HG02943 (cell line): ENCODE results near the gene ITGB2.
A peak's percentile ranks its signal among the peaks of the same experiment; 100 is the strongest.

Experiments used
- ATAC-seq: cut with Tn5 transposase; IDR thresholded peaks from one replicate; pipeline ENCODE4 v1.9.1; 2021; ENCODE audit warnings: mild to moderate bottlenecking, low read depth, moderate library complexity; ENCODE audit not compliant: unreplicated experiment

Gene ITGB2

DNA sequence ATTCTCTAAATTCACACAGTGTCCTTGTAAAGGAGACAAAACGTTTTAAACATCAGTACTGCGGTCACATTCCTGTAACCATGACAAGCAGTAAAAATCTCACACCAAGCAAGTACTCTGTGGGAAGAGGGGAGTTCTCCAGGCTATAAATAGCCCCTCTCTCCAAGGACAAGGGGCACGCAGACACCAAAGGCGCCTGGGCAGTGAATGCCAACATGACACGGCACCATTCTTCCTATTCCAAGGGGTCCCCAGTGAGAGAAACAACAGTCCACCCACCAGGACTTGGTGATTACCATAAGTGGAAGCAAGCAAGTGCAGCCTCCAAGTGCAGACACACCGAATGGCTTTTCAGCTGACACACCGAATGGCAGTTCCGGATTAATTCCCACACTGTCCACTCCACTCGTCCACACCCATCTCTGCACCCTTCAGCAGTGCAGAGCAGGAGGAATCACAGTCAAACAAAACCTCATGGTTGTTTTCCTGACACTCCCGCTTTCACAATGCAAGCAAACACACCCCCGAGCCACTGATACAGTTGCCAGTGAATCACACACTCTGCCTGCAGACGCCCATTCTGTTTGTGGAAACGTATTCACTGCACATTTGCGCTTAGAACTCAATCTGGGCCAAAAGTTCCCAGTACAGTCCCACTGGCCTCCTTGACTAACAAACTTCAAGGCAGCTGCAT is 49.0 kb downstream of the ITGB2 start:
- ATAC-seq = no peak

DNA sequence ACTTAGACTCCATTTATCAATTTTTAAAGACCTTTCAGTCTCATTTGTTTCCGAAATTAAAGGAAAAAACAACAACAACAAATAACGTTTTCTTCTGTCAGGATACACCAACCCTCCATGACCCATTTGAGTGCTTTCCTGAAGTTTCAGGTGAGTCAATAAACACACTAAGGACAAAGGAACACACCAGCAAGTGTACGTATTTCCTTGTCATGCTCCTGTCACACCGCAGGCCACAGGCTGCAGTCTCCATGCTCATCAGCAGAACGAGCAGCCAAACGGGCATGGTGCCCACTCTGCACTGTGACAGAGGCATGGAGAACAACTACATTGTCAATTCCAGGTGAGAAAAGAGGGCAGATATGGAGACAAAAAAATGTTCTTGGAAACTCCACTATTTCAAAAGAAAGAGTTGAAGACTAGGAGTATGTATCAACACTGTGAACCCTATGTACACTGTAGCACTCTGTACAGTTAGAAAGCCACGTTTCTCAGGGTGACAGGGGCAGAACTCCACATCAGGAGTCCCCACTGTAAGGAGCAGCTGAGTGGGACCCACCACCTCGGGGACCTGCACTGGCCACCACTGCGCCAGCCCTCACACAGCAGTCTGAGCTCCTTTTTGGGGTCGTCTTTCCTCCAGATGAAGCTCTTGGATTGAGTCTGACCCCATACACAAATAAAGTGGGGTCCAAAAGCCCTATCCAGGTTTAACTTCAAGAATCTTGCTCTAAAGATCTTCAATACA is 49.8 kb downstream of the ITGB2 start:
- no peak for ATAC-seq

DNA sequence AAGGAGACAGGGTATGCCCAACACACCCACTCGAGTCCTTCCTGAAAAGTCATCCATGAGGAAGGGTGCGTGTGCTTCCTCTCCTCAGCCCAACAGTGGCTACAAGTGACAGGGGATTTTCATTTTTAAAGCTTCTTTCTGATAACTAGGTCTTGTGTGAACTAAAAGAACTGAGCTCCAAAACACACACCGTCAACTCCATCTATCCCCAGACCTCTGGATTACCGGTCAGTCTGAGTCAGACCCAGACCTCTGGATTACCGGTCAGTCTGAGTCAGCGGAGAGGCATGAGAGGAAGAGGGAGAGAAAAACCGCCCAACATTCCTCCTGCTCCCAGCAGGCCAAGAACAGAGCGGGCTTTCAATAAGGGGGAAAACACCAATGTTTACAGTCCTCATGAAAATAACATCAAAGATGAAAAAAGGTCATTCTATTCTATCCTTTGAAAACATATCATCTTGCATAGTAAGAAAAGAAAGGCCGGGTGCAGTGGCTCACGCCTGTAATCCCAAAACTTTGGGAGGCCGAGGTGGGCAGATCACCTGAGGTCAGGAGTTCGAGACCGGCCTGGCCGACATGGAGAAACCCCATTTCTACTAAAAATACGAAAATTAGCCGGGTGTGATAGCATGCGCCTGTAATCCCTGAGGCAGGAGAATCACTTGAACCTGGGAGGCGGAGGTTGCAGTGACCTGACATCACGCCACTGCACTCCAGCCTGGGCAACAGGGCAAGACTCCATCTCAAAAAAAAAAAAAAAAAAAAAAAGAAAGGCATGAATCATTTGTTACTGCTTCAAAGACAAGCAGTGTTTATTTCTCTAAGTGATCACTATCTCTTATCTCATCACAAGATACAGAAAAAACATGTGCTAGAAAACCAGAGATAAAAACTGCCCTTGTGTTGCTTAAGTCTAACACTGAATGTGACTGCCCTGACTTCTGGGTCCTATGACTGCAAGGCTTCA is 50.6 kb downstream of the ITGB2 start:
- no peak for ATAC-seq

GRCh38 chr21:44868707-44869106 is 52.0 kb downstream of the ITGB2 start:
- no peak for ATAC-seq

DNA sequence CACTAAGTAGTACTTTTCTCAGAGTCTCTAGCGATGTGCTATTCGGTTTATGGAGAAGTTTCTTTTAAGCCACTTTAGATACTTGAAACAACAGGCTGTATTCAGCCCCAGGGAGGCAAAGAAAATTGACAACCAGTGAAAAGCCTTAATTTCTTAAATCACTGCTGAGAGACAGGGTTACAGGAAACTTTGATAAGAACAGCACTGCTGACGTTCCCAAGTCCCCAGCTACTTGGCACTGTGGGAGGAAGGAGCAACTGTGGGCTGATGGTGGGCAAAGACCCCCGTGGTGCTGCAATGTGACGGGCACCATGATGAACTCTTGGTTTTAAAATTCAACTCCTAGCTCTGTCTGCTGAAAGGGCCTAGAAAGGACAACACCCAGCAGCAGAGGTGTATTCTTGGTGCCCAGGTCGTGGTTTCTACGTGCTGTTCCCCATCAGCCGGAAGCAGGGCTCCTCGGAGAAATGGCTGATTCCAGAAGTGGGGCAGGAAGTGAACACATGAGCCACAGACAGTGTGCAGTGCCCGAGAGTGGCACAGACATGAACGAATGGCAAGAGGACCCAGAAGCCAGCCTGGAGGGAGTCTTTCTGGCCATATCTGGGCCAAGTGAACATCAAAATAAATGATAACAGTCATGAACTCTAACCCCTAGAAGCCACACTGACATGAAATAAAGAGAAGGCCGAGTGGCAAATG is 52.5 kb downstream of the ITGB2 start:
- no peak for ATAC-seq

DNA sequence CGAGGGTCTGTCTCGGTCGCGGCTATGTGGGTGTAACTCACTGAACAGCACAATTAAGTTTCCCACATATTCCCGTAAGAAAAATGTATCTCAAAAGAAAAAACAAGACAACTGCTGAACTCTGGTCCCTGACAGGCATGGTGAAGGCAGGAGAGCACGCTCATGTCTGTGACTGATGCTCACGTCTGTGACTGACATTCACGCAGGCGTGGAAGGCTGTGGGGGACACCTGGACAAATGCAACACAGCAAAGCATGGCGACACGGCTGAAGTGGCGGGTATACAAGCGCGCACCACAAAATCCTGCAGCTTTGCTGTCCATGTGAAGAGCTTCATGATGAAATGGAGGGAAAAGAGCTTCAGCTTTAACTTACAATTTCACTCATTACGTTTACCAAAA is 53.2 kb downstream of the ITGB2 start:
- no peak for ATAC-seq

DNA sequence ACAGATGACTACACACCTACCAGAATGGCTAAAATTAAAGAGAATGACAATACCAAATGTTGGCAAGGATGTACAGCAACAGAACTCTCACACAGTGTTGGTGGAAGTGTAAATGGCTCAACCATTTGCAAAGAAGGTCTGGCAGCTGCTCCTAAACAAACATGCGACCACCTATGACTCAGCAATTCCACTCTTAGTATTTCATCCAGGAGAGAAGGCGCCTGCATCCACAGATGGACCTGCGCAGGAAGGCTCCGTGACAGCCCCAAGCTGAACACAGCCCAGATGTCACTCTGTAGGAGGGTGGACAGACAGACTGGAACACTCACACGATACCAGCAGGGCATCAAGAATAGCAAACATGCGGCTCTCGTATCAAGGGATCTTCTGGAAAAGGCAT is 53.9 kb downstream of the ITGB2 start:
- ATAC-seq = no peak

- peak; percentile 71 for ATAC-seq
Observed at GRCh38 chr21:44865561-44866280, 55.0 kb downstream of the ITGB2 start.

DNA sequence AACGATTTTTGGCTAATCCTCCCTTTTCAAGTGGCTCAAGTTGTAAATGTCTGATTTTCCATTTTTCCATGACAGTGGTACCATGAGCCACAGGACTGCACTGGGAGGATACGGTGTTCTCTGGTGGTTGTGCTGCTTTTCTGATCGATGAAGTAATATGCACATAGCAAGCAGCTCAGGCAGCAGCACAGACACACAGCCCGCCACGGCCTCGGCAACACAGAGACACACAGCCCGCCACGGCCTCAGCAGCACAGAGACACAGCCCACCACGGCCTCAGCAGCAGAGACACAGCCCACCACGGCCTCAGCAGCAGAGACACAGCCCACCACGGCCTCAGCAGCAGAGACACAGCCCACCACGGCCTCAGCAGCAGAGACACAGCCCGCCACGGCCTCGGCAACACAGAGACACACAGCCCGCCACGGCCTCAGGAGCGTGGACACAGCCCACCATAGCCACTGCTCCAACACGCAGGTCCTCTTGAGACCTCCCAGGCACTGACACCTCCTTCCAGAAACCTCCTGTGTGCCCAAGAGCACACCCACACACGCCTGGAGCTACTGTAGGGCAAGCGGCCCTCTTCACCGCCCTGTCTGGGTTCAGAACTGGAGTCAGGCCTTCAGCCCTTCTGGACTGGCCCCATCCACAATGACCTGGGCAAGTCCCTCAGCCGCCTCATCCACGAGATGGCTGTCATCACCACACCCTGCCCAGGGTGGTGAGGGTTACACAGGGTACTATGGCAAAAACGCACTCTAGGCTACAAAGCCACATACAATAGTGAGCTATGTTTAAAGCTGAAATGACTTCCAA is 57.6 kb downstream of the ITGB2 start:
- no peak for ATAC-seq

DNA sequence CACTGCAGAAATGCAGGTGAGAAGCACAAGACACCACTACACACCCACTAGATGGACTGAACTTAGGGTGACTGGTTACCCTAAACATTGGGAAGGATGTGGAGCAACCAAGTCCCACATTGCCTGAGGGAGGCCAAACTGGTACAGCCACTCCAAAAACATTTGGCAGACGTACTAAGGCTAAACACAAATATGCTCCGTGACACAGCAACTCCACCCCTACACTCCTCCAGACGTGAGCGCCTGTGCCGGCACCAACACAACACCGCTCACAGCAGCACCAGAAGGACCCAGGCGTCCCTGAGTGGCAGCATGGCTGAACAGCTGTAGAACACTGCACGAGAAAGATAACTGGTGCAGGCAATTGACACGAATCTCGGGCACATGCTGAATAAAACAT is 61.9 kb downstream of the ITGB2 start:
- ATAC-seq = no peak

DNA sequence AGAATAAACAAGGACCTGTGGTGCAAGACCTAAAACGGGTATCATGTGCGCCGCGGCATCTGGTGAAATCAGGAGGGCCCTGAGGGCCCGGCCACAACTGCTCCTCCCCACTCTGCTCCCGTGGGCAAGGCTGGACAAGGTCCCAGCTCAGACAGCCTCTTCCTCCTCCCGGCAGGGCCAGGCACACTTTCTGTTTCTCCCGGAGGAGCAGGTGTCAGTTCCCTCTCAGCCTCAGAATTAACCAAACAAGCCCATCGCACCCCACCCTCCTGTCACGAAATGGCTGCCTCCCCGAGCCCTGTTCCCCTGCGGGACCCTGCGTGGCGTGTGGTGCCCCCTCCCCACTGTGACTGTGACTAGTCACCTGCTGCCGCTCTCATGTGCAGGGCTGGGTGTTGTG is 62.4 kb downstream of the ITGB2 start:
- ATAC-seq = no peak

DNA sequence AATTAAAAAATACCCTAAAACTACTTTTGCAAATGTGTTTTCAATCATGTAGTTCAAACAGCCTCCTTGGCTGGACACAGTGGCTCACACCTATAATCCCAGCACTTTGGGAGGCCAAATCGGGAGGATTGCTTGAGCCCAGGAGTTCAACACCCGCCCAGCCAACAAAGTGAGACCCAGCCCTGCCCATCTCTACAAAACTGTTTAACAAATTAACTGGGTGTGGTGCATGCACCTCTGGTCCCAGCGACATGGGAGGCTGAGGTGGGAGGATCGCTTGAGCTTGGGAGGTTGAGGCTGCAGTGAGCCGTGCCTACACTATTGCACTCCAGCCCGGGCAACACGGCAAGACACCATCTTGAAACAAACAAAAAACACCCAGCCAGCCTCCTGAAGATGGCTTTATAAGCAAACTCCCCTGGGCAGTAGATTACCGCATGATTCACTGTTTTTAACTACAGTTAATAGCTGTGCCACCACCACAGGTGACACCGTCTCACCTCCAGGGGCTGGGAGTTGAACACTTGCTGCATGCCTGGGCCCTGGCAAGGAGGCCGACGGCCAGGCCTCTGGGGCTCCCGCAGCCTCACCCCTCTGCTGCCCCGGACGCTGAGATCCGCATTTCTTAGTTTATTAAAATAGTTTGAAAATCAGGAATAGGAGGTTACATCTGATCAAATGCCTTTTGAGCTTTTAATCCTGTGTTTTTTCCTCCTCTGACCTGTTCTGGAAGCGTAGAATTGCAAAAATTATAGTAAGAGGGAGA is 63.4 kb downstream of the ITGB2 start:
- no peak for ATAC-seq

DNA sequence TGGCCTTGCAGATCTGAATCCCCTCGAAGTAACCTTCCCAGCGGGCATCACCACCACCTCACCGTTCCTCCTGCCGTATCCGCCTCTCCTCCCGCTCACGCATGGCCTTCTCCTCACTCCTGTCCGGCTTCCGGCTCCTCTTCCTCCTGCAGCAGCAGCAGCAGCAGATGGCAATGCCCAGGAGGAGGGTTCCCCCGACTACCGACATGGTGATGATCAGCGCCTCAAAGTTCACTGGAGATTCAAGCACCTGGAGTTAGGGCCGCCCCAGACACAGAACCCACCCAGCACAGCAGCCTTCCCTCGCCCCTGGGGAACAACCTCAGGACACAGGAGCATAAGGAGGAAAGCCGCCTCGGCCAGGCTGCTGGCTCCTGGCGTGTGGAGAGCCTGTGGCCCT is 64.6 kb downstream of the ITGB2 start:
- ATAC-seq = no peak

- ATAC-seq = no peak
Observed at GRCh38 chr21:44855572-44855971, 65.1 kb downstream of the ITGB2 start.

- ATAC-seq = no peak
Observed at GRCh38 chr21:44854664-44855446, 65.8 kb downstream of the ITGB2 start.

DNA sequence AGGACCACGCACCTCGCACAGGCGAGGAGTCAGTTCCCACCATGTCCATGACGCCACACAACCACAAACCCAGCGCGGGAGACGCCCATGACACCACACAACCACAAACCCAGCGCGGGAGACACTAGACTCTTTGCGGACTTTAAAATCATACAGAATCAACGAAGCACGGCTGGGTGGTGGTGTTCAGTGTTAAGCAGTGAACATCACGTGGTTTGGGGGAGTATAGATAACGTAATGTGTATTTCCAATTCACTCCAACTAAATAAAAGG is 66.4 kb downstream of the ITGB2 start:
- ATAC-seq = no peak

DNA sequence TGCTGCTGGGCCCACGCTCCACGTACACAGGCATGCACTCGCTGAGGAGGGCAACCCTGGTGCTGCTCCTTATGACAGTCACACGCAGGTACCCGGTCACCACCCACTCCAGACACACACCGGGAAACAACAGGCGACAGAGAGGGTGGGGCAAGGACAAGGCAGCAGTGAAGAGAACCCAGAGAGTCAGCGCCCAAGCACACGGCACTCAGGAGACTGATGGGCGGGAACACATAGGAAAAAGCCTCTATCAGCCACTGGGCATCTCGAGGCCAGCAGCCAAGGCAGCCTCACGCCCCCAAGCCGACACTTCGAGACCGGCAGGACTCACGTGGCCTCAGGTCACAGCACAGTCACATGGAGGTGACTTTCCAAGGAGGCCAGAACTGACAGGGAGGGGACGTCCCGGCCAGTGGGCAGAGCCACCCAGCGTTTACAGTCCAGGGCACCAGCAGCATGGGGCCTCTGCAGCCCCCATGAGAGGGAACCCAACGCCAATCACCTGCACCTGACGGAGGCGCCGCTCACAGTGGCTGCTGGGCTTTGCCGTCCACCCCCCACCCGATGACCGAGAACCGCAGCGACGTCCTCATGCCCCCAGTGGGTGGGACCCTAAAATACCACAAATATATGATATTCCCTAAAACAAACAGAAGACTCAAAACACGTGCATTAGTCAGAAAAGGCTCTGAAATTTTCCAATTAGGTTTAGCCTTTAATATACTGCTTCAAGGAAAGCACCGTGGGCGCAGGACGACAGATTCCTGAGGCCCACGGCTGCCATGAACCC is 66.9 kb downstream of the ITGB2 start:
- ATAC-seq = no peak
